MM.1S (cell line): ENCODE results near the gene PVRIG.
"Not testable (repeated sequence)": the region's sequence is repeated elsewhere in the genome, so short reads cannot be mapped to it uniquely, and the experiment has no call there.

Experiments used
- DNase-seq: peaks from one replicate; pipeline ENCODE4 v3.0.0-alpha.2; 2015
- H2AFZ ChIP-seq: fragments of 300-600 bp; sonication (generic); 2 replicates; pipeline ENCODE4 v1.6.0; 2016; ENCODE audit warnings: antibody characterized with exemption, low read length
- H3F3A ChIP-seq: fragments of 300-600 bp; sonication (generic); 2 replicates; pipeline ENCODE4 v1.6.1; 2016; ENCODE audit warnings: mild to moderate bottlenecking, antibody characterized with exemption, low read length, moderate library complexity, mixed read lengths; ENCODE audit not compliant: insufficient read depth
- H3K27ac ChIP-seq: fragments of 300-600 bp; sonication (generic); 2 replicates; pipeline ENCODE4 v1.5.1; 2016; ENCODE audit warnings: mild to moderate bottlenecking, low read length
- H3K27me3 ChIP-seq: fragments of 300-600 bp; sonication (generic); replicated peaks from 2 replicates; pipeline ENCODE4 v1.6.0; 2016; ENCODE audit warnings: low read length; ENCODE audit not compliant: insufficient read depth
- H3K36me3 ChIP-seq: fragments of 300-600 bp; sonication (generic); replicated peaks from 2 replicates; pipeline ENCODE4 v1.6.1; 2016; ENCODE audit warnings: mild to moderate bottlenecking, low read length, mixed read lengths; ENCODE audit not compliant: insufficient read depth
- H3K4me1 ChIP-seq: fragments of 300-600 bp; sonication (generic); 2 replicates; pipeline ENCODE4 v1.6.1; 2016; ENCODE audit warnings: low read length, mixed read lengths
- H3K4me2 ChIP-seq: fragments of 300-600 bp; sonication (generic); 2 replicates; pipeline ENCODE4 v1.6.0; 2016; ENCODE audit warnings: low read depth, low read length
- H3K4me3 ChIP-seq: fragments of 300-600 bp; sonication (generic); 2 replicates; pipeline ENCODE4 v1.5.1; 2016; ENCODE audit warnings: low read length, mixed read lengths
- H3K79me2 ChIP-seq: fragments of 300-600 bp; sonication (generic); 2 replicates; pipeline ENCODE4 v1.6.1; 2016; ENCODE audit warnings: mixed run types, low read length, mixed read lengths
- H3K9ac ChIP-seq: fragments of 300-600 bp; sonication (generic); 2 replicates; pipeline ENCODE4 v1.6.1; 2016; ENCODE audit warnings: low read length, mixed read lengths
- H3K9me2 ChIP-seq: fragments of 300-600 bp; sonication (generic); replicated peaks from 2 replicates; pipeline ENCODE4 v1.6.1; 2016; ENCODE audit warnings: mild to moderate bottlenecking, low read length, mixed read lengths; ENCODE audit not compliant: insufficient read depth
- H3K9me3 ChIP-seq: fragments of 300-600 bp; sonication (generic); replicated peaks from 2 replicates; pipeline ENCODE4 v1.6.1; 2016; ENCODE audit warnings: mild to moderate bottlenecking, low read length, mixed read lengths; ENCODE audit not compliant: insufficient read depth
- H4K20me1 ChIP-seq: fragments of 300-600 bp; sonication (generic); 2 replicates; pipeline ENCODE4 v1.6.1; 2016; ENCODE audit warnings: mild to moderate bottlenecking, low read length, moderate library complexity, mixed read lengths; ENCODE audit not compliant: insufficient read depth
- CTCF ChIP-seq: fragments of 300-600 bp; sonication (generic); IDR thresholded peaks from 2 replicates; pipeline ENCODE4 v1.5.1; 2016; ENCODE audit warnings: antibody characterized with exemption, low read length, mixed read lengths
- EZH2 ChIP-seq: fragments of 300-600 bp; sonication (generic); optimal IDR thresholded peaks from 2 replicates; pipeline ENCODE3; 2017; ENCODE audit warnings: low read depth, mild to moderate bottlenecking, antibody characterized with exemption, low read length, mixed read lengths
- EZH2phosphoT487 ChIP-seq: fragments of 300-600 bp; sonication (generic); IDR thresholded peaks from 2 replicates; pipeline ENCODE4 v1.6.1; 2018; ENCODE audit warnings: antibody characterized with exemption, low read length

PVRIG gene

GRCh38 chr7:100264669-100265165 lies 45.0 kb downstream of the PVRIG start:
- H3K4me2 ChIP-seq, H3K4me1 ChIP-seq: not testable (repeated sequence)

DNA sequence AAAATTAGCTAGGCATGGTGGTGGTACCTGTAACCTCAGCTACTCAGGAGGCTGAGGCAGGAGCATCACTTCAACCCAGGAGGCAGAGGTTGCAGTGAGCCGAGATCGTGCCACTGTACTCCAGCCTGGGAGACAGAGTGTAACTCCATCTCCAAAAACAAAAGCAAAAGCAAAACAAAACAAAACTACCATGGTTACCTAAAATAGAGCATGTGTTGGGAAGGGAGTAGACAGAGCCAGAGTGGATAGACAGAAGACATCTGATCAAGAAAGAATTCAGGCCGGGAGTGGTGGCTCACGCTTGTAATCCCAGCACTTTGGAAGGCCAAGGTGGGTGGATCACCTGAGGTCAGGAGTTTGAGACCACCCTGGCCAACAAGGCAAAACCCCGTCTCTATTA lies 46.1 kb downstream of the PVRIG start:
- peaks cover 57% of the 10 kb centered on the region for H3K79me2 ChIP-seq
- not testable (repeated sequence) for DNase-seq

More at GRCh38 chr7:100264669-100265165, 45.0 kb downstream of the PVRIG start:
- not testable (repeated sequence) for H3K9me3 ChIP-seq, H2AFZ ChIP-seq, H3K27ac ChIP-seq, H4K20me1 ChIP-seq, H3K27me3 ChIP-seq, DNase-seq, H3K4me3 ChIP-seq, H3K9ac ChIP-seq, H3K9me2 ChIP-seq, H3F3A ChIP-seq, H3K36me3 ChIP-seq
- peaks cover 48% of the 10 kb centered on the region for H3K79me2 ChIP-seq

GRCh38 chr7:100266576-100267354 lies 47.0 kb downstream of the PVRIG start:
- H3K9me2 ChIP-seq = no peaks in the 10 kb centered on the region
- H3K36me3 ChIP-seq = no peaks in the 10 kb centered on the region
- no peaks in the 10 kb centered on the region for H3K4me1 ChIP-seq
- DNase-seq = no peak
- H3K4me3 ChIP-seq = no peak overlapping the region
- H3K4me2 ChIP-seq = no peak overlapping the region
- H3K79me2 ChIP-seq = peaks cover 61% of the 10 kb centered on the region
- no peaks in the 10 kb centered on the region for H3K27me3 ChIP-seq
- no peaks in the 10 kb centered on the region for H3K9me3 ChIP-seq
- no peak overlapping the region for H2AFZ ChIP-seq
- TF ChIP-seq CTCF (no peak), EZH2 (no peak), EZH2phosphoT487 (no peak)
- H3K9ac ChIP-seq = no peak overlapping the region
- H3F3A ChIP-seq = no peaks in the 10 kb centered on the region
- no peaks in the 10 kb centered on the region for H4K20me1 ChIP-seq
- H3K27ac ChIP-seq = no peak overlapping the region

More for the DNA sequence above, 46.1 kb downstream of the PVRIG start:
- H3K27ac ChIP-seq, H3K36me3 ChIP-seq, H3K4me3 ChIP-seq, H3K27me3 ChIP-seq, H3F3A ChIP-seq, H2AFZ ChIP-seq, H3K4me1 ChIP-seq, H3K9me2 ChIP-seq, H4K20me1 ChIP-seq, H3K9ac ChIP-seq, H3K9me3 ChIP-seq, H3K4me2 ChIP-seq: not testable (repeated sequence)

GRCh38 chr7:100267648-100268047 lies 47.9 kb downstream of the PVRIG start:
- no peaks in the 10 kb centered on the region for H3K27me3 ChIP-seq
- no peaks in the 10 kb centered on the region; the same call in 1 of the 2 replicates for H3K4me1 ChIP-seq
- H3K27ac ChIP-seq = no peak overlapping the region
- no peaks in the 10 kb centered on the region for H3K9me3 ChIP-seq
- DNase-seq = no peak
- H3K9ac ChIP-seq = no peak overlapping the region
- no peaks in the 10 kb centered on the region for H3K9me2 ChIP-seq
- TF ChIP-seq CTCF (no peak), EZH2phosphoT487 (no peak), EZH2 (no peak)
- H3K36me3 ChIP-seq = no peaks in the 10 kb centered on the region
- H4K20me1 ChIP-seq = no peaks in the 10 kb centered on the region
- H3F3A ChIP-seq = no peaks in the 10 kb centered on the region
- no peak overlapping the region for H3K4me3 ChIP-seq
- H3K79me2 ChIP-seq = peaks cover 61% of the 10 kb centered on the region
- no peak overlapping the region for H3K4me2 ChIP-seq
- H2AFZ ChIP-seq = no peak overlapping the region

- H4K20me1 ChIP-seq, H3K4me1 ChIP-seq, H3K4me3 ChIP-seq, DNase-seq, H3F3A ChIP-seq, H3K27me3 ChIP-seq, H3K9ac ChIP-seq, H2AFZ ChIP-seq, H3K9me3 ChIP-seq, H3K27ac ChIP-seq, H3K9me2 ChIP-seq, H3K4me2 ChIP-seq, H3K36me3 ChIP-seq: not testable (repeated sequence)
- H3K79me2 ChIP-seq = peaks cover 59% of the 10 kb centered on the region
These were observed 49.1 kb downstream of the PVRIG start for GRCh38 chr7:100268882-100269281.

- H3K36me3 ChIP-seq, H3K27ac ChIP-seq, H3K4me2 ChIP-seq, H3K4me1 ChIP-seq, DNase-seq, H3K9ac ChIP-seq, H2AFZ ChIP-seq, H3K9me2 ChIP-seq, H3K4me3 ChIP-seq, H3K27me3 ChIP-seq, H4K20me1 ChIP-seq, H3K9me3 ChIP-seq, H3F3A ChIP-seq: not testable (repeated sequence)
- H3K79me2 ChIP-seq = peaks cover 53% of the 10 kb centered on the region
These were observed 49.7 kb downstream of the PVRIG start for GRCh38 chr7:100269306-100270045.
